NCI-H2029 treated with DMSO at 0.1 percent for 48 hours (cell line): ENCODE results near the gene C17orf107.
"Not testable (repeated sequence)": the region's sequence is repeated elsewhere in the genome, so short reads cannot be mapped to it uniquely, and the experiment has no call there.

Experiments used
- DNase-seq: peaks from one replicate; lab custom pipeline; 2025; lab: John Stamatoyannopoulos, UW

Gene C17orf107

GRCh38 chr17:4899341-4900230 is at the start of gene C17orf107:
Gene C17orf107, plus strand, starts transcription at chr17:4899536. Its CDS starts 227 bp downstream, at chr17:4899763.
- no peak for DNase-seq

- no peak for DNase-seq
These were observed 49.1 kb upstream of the C17orf107 start for GRCh38 chr17:4850246-4850645.

- DNase-seq = no peak
These were observed 48.3 kb upstream of the C17orf107 start for GRCh38 chr17:4851084-4851483.

GRCh38 chr17:4852567-4853207 is 46.6 kb upstream of the C17orf107 start:
- no peak for DNase-seq

- DNase-seq = no peak
These were observed 46.1 kb upstream of the C17orf107 start for GRCh38 chr17:4853208-4853671.

GRCh38 chr17:4854111-4854681 is 45.1 kb upstream of the C17orf107 start:
- no peak for DNase-seq

- DNase-seq = no peak
These were observed 42.9 kb upstream of the C17orf107 start for GRCh38 chr17:4856271-4856936.

- DNase-seq = no peak
These were observed 42.4 kb upstream of the C17orf107 start for GRCh38 chr17:4856937-4857314.

- DNase-seq = not testable (repeated sequence)
These were observed 42.0 kb upstream of the C17orf107 start for GRCh38 chr17:4857347-4857746.

GRCh38 chr17:4858068-4858881 is 41.1 kb upstream of the C17orf107 start:
- no peak for DNase-seq

GRCh38 chr17:4858882-4859260 is 40.5 kb upstream of the C17orf107 start:
- no peak for DNase-seq

- no peak for DNase-seq
These were observed 39.3 kb upstream of the C17orf107 start for GRCh38 chr17:4859816-4860625.

- no peak for DNase-seq
These were observed 38.7 kb upstream of the C17orf107 start for GRCh38 chr17:4860651-4861050.

GRCh38 chr17:4861052-4861451 is 38.3 kb upstream of the C17orf107 start:
- no peak for DNase-seq

- DNase-seq = no peak
These were observed 36.6 kb upstream of the C17orf107 start for GRCh38 chr17:4862720-4863119.

- DNase-seq = no peak
These were observed 36.0 kb upstream of the C17orf107 start for GRCh38 chr17:4863321-4863720.

GRCh38 chr17:4867535-4867934 is 31.8 kb upstream of the C17orf107 start:
- not testable (repeated sequence) for DNase-seq

- not testable (repeated sequence) for DNase-seq
These were observed 30.0 kb upstream of the C17orf107 start for GRCh38 chr17:4869058-4869998.

- DNase-seq = no peak
These were observed 28.5 kb upstream of the C17orf107 start for GRCh38 chr17:4870855-4871254.
